ENCODE results near the gene GPC3. TPM values are rescaled to one million over a fixed set of nuclear protein-coding genes. Genes with fewer than 3 reads are reported as not detected.
A peak's percentile ranks its signal among the peaks of the same experiment; 100 is the strongest.

Gene GPC3
- polyA plus RNA-seq, 3 donors = not detected

GRCh38 chrX:133493366-133493765 is 492.0 kb downstream of the GPC3 start:
- H2AFZ ChIP-seq (ENCODE audit: insufficient read depth, low read depth, low read length, poor library complexity, severe bottlenecking) = no peak overlapping the region
- no peak for TF ChIP-seq CTCF (IDR thresholded peaks at IDR 0.05)
- H3K27ac Mint-ChIP-seq = peak overlapping the region in 1 of 7 donors; percentile 8
- H3K79me2 ChIP-seq (ENCODE audit: insufficient read depth, low read length) = no peaks in the 10 kb centered on the region
- peaks cover 4 to 23% (median 9%) of the 10 kb centered on the region in 3 donors for H3K27me3 Mint-ChIP-seq (ENCODE audit: low read depth in 3 of 3)
- no peak overlapping the region for H3K4me3 Mint-ChIP-seq
- no peak overlapping the region for H3K27ac ChIP-seq (ENCODE audit: low read depth in 1 of 2, low read length in 2 of 2)
- no peaks in the 10 kb centered on the region for H3K36me3 ChIP-seq (replicated peaks in 1 of 2; ENCODE audit: control insufficient read depth in 1 of 2, insufficient read depth in 2 of 2, low read length in 2 of 2)
- no peaks in the 10 kb centered on the region for H3K36me3 Mint-ChIP-seq
- H3K9me3 ChIP-seq (replicated peaks in 1 of 2; ENCODE audit: control insufficient read depth in 1 of 2, insufficient read depth in 1 of 2, low read length in 2 of 2) = no peaks in the 10 kb centered on the region
- no peaks in the 10 kb centered on the region for H3K4me1 ChIP-seq (ENCODE audit: control insufficient read depth in 1 of 2, insufficient read depth in 2 of 2, low read length in 2 of 2)
- H3K9ac ChIP-seq (ENCODE audit: insufficient read depth, low read length, poor library complexity, severe bottlenecking) = no peak overlapping the region
- no peaks in the 10 kb centered on the region for H4K20me1 ChIP-seq (ENCODE audit: insufficient read depth, low read length)
- no peak overlapping the region for H3K4me2 ChIP-seq (replicated peaks; ENCODE audit: extremely low read depth, low read length, poor library complexity, severe bottlenecking)
- no peak for DNase-seq
- no CpG with 5 or more reads among the region's 4 CpGs for WGBS (ENCODE audit: insufficient coverage)
- H3K27me3 ChIP-seq (ENCODE audit: control insufficient read depth in 2 of 2, insufficient read depth in 2 of 2, low read length in 2 of 2) = no peaks in the 10 kb centered on the region
- no peaks in the 10 kb centered on the region for H3K4me1 Mint-ChIP-seq
- no peak overlapping the region for H3K4me3 ChIP-seq (replicated peaks in 1 of 3; ENCODE audit: low read depth in 2 of 3, low read length in 3 of 3)
- intact Hi-C loops (cut with micrococcal nuclease) = no loop called here
- peaks cover 0 to 3% (median 0%) of the 10 kb centered on the region in 7 donors for H3K9me3 Mint-ChIP-seq

- H3K79me2 ChIP-seq (ENCODE audit: insufficient read depth, low read length) = no peaks in the 10 kb centered on the region
- no peak overlapping the region for H3K4me2 ChIP-seq (replicated peaks; ENCODE audit: extremely low read depth, low read length, poor library complexity, severe bottlenecking)
- H3K4me1 ChIP-seq (ENCODE audit: control insufficient read depth in 1 of 2, insufficient read depth in 2 of 2, low read length in 2 of 2) = no peaks in the 10 kb centered on the region
- no peaks in the 10 kb centered on the region for H3K9me3 ChIP-seq (replicated peaks in 1 of 2; ENCODE audit: control insufficient read depth in 1 of 2, insufficient read depth in 1 of 2, low read length in 2 of 2)
- H3K9ac ChIP-seq (ENCODE audit: insufficient read depth, low read length, poor library complexity, severe bottlenecking) = no peak overlapping the region
- Mint-ChIP-seq H3K27ac (no peak overlapping the region), H3K4me1 (no peaks in the 10 kb centered on the region), H3K9me3 (peaks cover 0 to 3% (median 0%) of the 10 kb centered on the region in 7 donors), H3K36me3 (no peaks in the 10 kb centered on the region), H3K27me3 (ENCODE audit: low read depth in 3 of 3) (peaks cover 2 to 13% (median 3%) of the 10 kb centered on the region in 3 donors), H3K4me3 (no peak overlapping the region)
- H2AFZ ChIP-seq (ENCODE audit: insufficient read depth, low read depth, low read length, poor library complexity, severe bottlenecking) = no peak overlapping the region
- H3K27ac ChIP-seq (ENCODE audit: low read depth in 1 of 2, low read length in 2 of 2) = no peak overlapping the region
- intact Hi-C loops (cut with micrococcal nuclease) = no loop called here
- TF ChIP-seq CTCF (IDR thresholded peaks at IDR 0.05) = no peak
- no CpG with 5 or more reads among the region's 1 CpG for WGBS (ENCODE audit: insufficient coverage)
- no peak for DNase-seq
- H3K36me3 ChIP-seq (replicated peaks in 1 of 2; ENCODE audit: control insufficient read depth in 1 of 2, insufficient read depth in 2 of 2, low read length in 2 of 2) = no peaks in the 10 kb centered on the region
- no peaks in the 10 kb centered on the region for H4K20me1 ChIP-seq (ENCODE audit: insufficient read depth, low read length)
- no peaks in the 10 kb centered on the region for H3K27me3 ChIP-seq (ENCODE audit: control insufficient read depth in 2 of 2, insufficient read depth in 2 of 2, low read length in 2 of 2)
- H3K4me3 ChIP-seq (replicated peaks in 1 of 3; ENCODE audit: low read depth in 2 of 3, low read length in 3 of 3) = no peak overlapping the region
Measured at GRCh38 chrX:133490955-133491354, 494.4 kb downstream of the GPC3 start.

Small RNA genes within 50 kb of the gene (small RNA-seq; reads per million reads assigned to genes)
- not detected for gene RNU6-203P (ENCODE audit: insufficient read length, low read depth)
